Activated T-cell treated with anti-CD3 and anti-CD28 coated beads for 48 hours (primary cell): Measurements from ENCODE around the gene PDLIM3.
"Not testable (repeated sequence)": the region's sequence is repeated elsewhere in the genome, so short reads cannot be mapped to it uniquely, and the experiment has no call there.

Experiments used
- DNase-seq: peaks from one replicate; pipeline ENCODE4 v3.0.0-alpha.2; 2020; ENCODE audit warnings: low read depth

The PDLIM3 gene, protein sequence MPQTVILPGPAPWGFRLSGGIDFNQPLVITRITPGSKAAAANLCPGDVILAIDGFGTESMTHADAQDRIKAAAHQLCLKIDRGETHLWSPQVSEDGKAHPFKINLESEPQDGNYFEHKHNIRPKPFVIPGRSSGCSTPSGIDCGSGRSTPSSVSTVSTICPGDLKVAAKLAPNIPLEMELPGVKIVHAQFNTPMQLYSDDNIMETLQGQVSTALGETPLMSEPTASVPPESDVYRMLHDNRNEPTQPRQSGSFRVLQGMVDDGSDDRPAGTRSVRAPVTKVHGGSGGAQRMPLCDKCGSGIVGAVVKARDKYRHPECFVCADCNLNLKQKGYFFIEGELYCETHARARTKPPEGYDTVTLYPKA

GRCh38 chr4:185534866-185535611 is at the start of gene PDLIM3:
Gene PDLIM3, minus strand, starts transcription at chr4:185535507. Its CDS starts 73 bp downstream, at chr4:185535434.
- no peak for DNase-seq

DNA sequence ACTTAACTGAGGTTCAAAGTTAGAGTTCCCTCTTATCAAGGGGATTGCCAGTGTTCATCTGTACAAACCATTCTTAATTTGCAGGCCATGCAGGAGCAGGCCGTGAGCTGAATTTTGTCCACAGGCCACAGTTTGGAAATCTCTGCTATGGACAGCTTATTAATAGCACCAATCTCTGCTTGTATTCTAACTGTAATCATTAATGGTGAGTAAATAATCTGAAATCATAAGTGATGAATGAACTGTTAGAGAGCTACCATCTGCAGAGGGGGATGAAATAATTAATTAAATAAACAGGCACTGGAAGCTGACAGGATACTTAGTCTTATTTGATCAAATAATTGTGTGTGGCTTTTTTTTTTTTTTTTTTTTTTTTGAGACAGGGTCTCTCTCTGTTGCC is 48.5 kb upstream of the PDLIM3 start:
- DNase-seq: no peak

GRCh38 chr4:185582651-185583400 is 47.5 kb upstream of the PDLIM3 start:
- DNase-seq: no peak

DNA sequence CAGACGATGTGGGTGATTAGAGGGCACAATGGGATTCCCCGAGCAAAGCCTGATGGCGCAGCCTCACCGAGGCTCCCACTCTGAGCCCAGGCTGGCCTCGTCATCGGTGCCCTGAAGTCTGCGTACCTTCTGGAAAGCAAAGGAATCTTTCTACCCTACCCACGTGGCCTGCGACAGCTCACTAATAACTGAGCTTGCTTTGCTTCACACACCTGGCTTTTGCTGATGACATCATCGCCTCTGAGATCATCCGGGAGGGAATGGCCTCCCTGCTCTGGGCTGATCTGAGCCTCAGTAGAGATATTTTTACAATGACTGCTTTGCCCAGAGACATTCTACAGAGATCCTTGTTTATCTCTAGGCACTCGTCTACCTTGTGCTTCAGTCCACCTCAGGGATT is 45.4 kb upstream of the PDLIM3 start:
- DNase-seq: no peak

GRCh38 chr4:185578284-185578683 is 43.0 kb upstream of the PDLIM3 start:
- DNase-seq: no peak

DNA sequence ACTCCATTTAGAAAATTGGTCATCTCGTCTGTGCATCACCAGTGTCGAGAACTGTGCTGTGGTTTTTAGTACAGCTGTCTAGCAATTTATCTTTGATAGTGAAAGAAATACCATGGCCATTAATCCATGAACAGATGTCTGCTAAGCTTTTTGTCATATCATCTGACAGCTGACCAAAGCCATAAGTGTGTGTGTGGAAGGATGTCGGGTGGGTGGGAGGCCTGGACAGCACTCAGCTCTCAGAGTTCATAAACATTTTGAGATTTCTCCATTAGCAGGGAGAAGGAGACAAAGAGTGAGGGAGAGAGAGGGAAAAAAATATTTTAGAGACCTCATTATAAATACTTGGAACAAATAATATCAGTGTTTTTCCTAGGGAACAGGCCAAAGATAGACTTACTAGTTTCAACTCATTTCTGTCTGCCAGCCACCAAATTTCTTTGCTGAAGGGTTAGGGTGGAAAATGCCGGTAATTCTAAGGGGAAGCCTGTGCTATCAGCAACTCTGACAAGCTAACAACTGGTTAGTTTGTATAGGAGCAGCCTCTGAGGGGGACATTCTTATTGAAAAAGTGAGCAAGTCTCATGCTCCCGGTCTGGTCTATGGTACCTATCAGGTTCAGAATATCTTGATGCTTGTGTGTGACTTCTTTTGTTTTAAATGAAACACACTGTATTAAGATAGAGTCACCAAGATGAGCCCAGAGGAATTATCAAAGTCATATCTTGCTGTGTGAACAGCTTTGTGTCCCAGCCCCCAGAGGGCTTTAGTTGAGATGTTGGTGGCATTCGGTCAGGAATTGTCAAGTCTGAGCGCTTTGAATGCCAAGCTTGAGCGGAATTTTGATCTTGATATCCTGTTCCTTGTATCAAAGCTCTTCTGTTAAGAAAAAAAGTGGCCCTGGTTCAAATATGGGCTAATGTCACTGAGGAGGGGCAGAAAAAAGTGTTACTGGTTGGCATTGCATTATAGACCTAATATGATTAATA is 41.9 kb upstream of the PDLIM3 start:
- no peak for DNase-seq

DNA sequence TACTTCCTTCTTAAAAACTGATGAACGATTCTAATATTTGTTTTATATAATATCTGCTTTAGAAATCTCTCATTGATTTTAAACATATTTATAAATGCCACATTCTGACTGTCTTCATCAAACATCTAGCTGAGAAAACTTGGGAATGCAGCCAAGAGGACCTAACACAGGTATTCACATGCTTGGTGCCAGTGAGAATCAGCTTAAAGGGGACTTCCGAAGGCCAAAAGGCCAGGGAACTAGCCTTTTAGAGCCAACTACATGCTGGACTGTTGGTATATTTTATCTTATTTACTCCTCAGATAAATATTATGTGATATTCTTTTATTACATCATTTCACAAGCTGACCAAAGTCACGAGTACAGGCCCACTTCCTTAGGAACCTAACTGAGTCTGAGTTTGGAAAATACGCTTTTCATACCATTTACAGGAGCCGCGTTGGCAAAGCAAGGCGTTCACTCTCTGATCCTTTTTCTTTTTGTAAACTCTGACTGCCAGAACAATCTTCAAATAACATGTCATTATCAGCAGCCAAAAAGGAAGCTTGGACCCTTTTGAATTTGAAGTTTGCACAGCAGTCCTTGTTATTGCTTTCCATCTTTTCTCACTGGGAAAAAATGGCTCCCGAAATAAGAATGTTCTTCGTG is 41.1 kb upstream of the PDLIM3 start:
- no peak for DNase-seq

- DNase-seq: no peak
These were observed 38.4 kb upstream of the PDLIM3 start for GRCh38 chr4:185573651-185574199.

- DNase-seq: no peak
These were observed 35.4 kb upstream of the PDLIM3 start for GRCh38 chr4:185570727-185571126.

DNA sequence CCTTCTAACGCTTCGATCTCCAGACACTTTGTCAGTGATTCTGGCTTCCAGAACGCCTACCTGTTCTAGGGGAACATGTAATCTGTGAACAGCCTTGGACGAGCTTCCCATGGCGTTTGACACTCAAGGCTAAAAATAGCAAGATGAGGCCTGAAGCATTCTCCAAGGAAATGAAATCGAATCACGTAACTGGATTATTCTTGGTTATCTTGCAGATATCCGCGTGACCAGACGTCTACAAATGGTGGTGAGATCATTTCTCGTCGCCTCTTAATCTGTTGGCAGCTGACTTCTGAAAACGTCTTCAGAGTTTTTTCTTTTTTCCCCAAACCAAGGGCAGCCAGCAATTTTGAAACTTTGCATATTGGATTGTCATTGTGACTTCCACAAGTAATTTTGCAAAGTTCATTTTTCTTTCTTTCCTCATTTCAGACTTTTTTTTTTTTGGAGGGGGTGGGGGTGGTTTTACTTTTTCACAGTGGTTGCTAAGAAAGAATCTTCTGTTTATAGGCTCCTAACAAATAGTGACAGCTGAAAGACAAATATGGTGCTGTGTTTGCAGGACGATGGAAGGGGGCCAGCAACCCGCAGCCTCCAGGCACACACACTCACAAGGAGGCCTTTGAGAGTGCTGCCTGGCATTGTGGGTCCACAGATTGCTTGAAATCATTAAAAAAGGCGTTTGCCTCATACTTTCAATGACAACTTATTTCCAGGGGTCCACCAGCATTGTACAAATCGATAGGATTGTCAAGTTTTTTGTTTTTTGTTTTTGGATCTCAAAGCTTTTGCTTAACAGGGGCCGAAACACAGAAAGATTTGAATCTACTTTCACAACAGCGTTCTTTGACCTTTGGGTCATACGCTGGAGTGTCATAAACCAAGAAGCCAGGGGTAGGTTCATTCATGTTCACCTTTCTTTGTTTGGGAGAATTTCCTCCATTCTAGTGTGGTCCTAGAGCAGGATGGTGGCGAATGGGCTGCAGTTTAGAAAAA is 32.4 kb upstream of the PDLIM3 start:
- DNase-seq: no peak

- no peak for DNase-seq
These were observed 31.7 kb upstream of the PDLIM3 start for GRCh38 chr4:185566972-185567371.

GRCh38 chr4:185566425-185566824 is 31.1 kb upstream of the PDLIM3 start:
- DNase-seq: peak; percentile 13

- no peak for DNase-seq
These were observed 30.4 kb upstream of the PDLIM3 start for GRCh38 chr4:185565696-185566095.

DNA sequence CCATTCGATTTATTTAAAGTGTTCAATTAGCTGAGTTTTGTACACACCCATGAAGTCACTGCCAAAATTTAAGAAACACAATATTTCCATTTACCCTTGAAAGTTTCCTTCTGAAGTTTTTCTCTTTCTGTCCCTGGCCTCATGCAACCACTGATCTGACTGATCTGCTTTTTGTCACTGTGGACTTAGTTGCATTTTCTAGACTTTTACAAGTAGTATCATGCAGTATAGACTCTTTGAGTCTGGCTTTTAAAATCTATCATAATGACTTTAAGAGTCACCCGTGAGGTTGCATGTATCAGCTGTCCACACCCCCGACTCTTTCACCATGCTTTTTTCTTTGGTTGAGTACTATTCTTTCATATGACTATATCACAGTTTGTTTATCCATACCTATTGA is 29.0 kb upstream of the PDLIM3 start:
- no peak for DNase-seq

DNA sequence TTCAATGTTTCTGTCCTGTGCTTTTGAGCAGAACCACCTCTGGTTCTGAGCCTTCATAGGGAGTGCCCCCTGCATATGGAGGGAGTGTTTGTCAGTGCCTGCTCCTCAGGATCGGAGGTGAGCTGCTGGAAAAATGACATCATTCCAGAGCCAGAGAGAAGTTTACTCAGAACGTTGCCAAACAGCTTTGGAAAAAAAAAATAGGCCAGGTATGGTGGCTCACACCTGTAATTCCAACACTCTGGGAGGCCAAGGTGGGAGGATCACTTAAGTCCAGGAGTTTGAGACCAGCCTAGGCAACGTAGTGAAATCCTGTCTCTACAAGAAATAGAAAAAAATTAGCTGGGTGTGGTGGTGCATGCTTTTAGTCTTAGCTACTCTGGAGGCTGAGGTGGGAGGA is 27.2 kb upstream of the PDLIM3 start:
- no peak for DNase-seq

DNA sequence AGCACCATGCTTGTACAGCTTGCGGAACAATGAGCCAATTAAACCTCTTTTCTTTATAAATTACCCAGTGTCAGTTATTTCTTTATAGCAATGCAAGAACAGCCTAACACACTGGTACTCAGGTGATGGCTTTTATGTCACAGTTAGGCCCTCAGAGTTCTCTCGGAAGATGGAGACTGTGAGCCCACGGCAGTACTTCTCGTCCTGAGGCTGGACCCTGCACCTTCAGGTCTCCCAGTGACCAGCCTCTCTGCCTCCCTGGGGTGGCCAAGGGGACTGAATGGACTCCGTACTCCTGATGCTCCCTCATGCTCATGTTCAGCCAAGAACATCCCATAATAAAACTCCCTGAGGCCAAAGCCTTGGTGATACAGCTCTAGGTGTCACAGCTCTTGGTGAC is 25.0 kb upstream of the PDLIM3 start:
- DNase-seq: no peak

GRCh38 chr4:185559915-185560281 is 24.6 kb upstream of the PDLIM3 start:
- DNase-seq: no peak

DNA sequence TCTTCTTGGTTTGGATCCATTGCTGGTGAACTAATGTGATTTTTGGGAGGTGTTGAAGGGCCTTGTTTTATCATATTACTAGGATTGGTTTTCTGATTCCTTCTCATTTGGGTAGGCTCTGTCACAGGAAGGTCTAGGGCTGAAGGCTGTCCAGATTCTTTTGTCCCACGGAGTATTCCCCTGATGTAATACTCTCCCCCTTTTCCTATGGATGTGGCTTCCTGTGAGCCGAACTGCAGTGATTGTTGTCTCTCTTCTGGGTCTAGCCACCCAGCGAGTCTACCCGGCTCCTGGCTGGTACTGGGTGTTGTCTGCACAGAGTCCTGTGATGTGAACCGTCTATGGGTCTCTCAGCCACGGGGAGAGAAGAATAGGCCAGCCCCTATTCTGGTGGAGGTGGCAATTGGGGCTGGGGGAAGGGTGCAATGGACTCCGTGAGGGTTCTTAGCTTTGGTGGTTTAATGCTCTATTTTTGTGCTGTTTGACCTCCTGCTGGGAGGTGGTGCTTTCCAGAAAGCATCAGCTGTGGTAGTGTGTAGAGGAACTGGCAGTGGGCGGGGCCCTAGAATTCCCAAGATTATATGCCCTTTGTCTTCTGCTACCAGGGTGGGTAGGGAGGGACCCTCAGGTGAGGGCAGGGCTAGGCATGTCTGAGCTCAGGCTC is 24.1 kb upstream of the PDLIM3 start:
- DNase-seq: not testable (repeated sequence)
